ENCODE data around the gene CCDC3. TPM values are rescaled to one million over a fixed set of nuclear protein-coding genes. Genes with fewer than 3 reads are reported as not detected.

The CCDC3 gene
- total and polyA plus RNA-seq, 2 of the 8 experiments (the other 6 are each of a cell fraction or from before 2014, with no cell fraction given): 3.4 to 3.7 TPM

- H3K4me1 ChIP-seq (replicated peaks in 1 of 4; ENCODE audit: control insufficient read depth in 3 of 4, insufficient read depth in 4 of 4, low read length in 3 of 4): no peaks in the 10 kb centered on the region; a peak in 2 of 7 replicates
- H3K4me2 ChIP-seq (ENCODE audit: insufficient read depth in 1 of 2, low read depth in 2 of 2, low read length in 2 of 2): no peak overlapping the region; a peak in 1 of 4 replicates
- H3K79me1 ChIP-seq (ENCODE audit: low read depth, low read length): no peaks in the 10 kb centered on the region
- H4K8ac ChIP-seq (ENCODE audit: extremely low read depth, insufficient read depth, low read length): no peak overlapping the region
- ChIA-PET CTCF (ENCODE audit: partially characterized antibody) (interaction anchor here (0.7 to 2.4 kb wide), 6 partner anchors 8 to 721 kb away, joined by 3 to 11 read pairs (median 3); no protein-coding TSS in a partner anchor), POLR2A (ENCODE audit: partially characterized antibody) (no interaction called here)
- no peak overlapping the region for H4K5ac ChIP-seq (ENCODE audit: insufficient read length, low read depth, low read length)
- FAIRE-seq: no peak
- no peak overlapping the region for H2BK15ac ChIP-seq (ENCODE audit: low read length)
- no peak overlapping the region for H2BK12ac ChIP-seq (ENCODE audit: low read depth, low read length)
- 0 out of 2 replicates have a peak, but pooled peaks cover 2% of the 10 kb centered on the region for H3K23me2 ChIP-seq (ENCODE audit: low read depth, low read length)
- no peak overlapping the region for H2BK5ac ChIP-seq (ENCODE audit: low read depth, low read length)
- H3K56ac ChIP-seq (replicated peaks; ENCODE audit: insufficient read length, low read depth, low read length): no peak overlapping the region
- no peaks in the 10 kb centered on the region for H3K36me3 ChIP-seq (ENCODE audit: control insufficient read depth in 2 of 4, insufficient read depth in 4 of 4, low read length in 3 of 4)
- H2AK5ac ChIP-seq (ENCODE audit: low read depth, low read length): no peak overlapping the region
- 80% methylated on average over 6 of the region's 6 CpGs; no CpG with 5 or more reads in 1 of the 2 experiments for WGBS, 2 experiments (ENCODE audit: extremely low coverage in 1 of 2, insufficient coverage in 1 of 2, insufficient read length in 1 of 2, insufficient replicate concordance in 2 of 2, low coverage in 1 of 2, low lambda C conversion rate in 2 of 2, missing lambda C conversion rate in 1 of 2)
- H3K23ac ChIP-seq (ENCODE audit: insufficient read length): no peak overlapping the region
- peaks cover 0 to 2% of the 10 kb centered on the region in 2 experiments; a peak in 1 of 4 replicates for H3K9me3 ChIP-seq (ENCODE audit: insufficient read depth in 2 of 2, low read depth in 1 of 2, low read length in 1 of 2)
- H3K14ac ChIP-seq (ENCODE audit: insufficient read length): no peak overlapping the region
- H3K4ac ChIP-seq (replicated peaks; ENCODE audit: insufficient read length, low read depth, low read length): no peak overlapping the region
- H3K79me2 ChIP-seq (ENCODE audit: control insufficient read depth in 1 of 2, insufficient read depth in 2 of 2, low read length in 2 of 2): no peaks in the 10 kb centered on the region
- no peak overlapping the region for H2BK120ac ChIP-seq (replicated peaks; ENCODE audit: low read depth, low read length)
- H2BK20ac ChIP-seq (ENCODE audit: low read length): no peak overlapping the region
- no peak overlapping the region for H4K91ac ChIP-seq (replicated peaks; ENCODE audit: insufficient read length, low read length)
- no peaks in the 10 kb centered on the region for H4K20me1 ChIP-seq (replicated peaks in 1 of 2; ENCODE audit: control insufficient read depth in 1 of 2, insufficient read depth in 2 of 2, low read length in 2 of 2)
- H3K9ac ChIP-seq (replicated peaks in 1 of 4; ENCODE audit: extremely low read depth in 1 of 4, low read depth in 3 of 4, low read length in 3 of 4): no peak overlapping the region
- H3K18ac ChIP-seq (ENCODE audit: extremely low read depth, low read length): no peak overlapping the region
- no peaks in the 10 kb centered on the region for H3K27me3 ChIP-seq (replicated peaks in 1 of 4; ENCODE audit: control insufficient read depth in 3 of 4, extremely low read depth in 1 of 4, insufficient read depth in 3 of 4, low read length in 3 of 4)
- H3K4me3 ChIP-seq (ENCODE audit: extremely low read depth in 1 of 4, insufficient read depth in 2 of 4, low read depth in 3 of 4, low read length in 4 of 4): no peak overlapping the region
- H2AFZ ChIP-seq (ENCODE audit: low read length): no peak overlapping the region
- DNase-seq (ENCODE audit: low read depth in 1 of 2, low spot score in 2 of 2): no peak
- no peak overlapping the region for H3K27ac ChIP-seq (ENCODE audit: low read depth, low read length)
- TF ChIP-seq KDM1A (IDR thresholded peaks at IDR 0.05; ENCODE audit: borderline replicate concordance, low read length): no peak
- TF ChIP-seq TAF7 (optimal IDR thresholded peaks at IDR 0.05; ENCODE audit: borderline replicate concordance, low read depth, low read length): no peak
These were observed 45.5 kb upstream of the CCDC3 start for GRCh38 chr10:13046851-13047528.

All from H1 (cell line).